Body of pancreas (tissue), 4 donors: ENCODE data around the gene ZBTB21. TPM values are rescaled to one million over a fixed set of nuclear protein-coding genes. Genes with fewer than 3 reads are reported as not detected.

Experiments
- ATAC-seq: fragments of 150-250 bp; one replicate; pipeline ENCODE4 v1.9.1; 2016
- DNase-seq, 4 donors: peaks; one replicate each; pipeline ENCODE4 v3.0.0-alpha.2; 2019
- H3K27ac ChIP-seq, 4 donors: fragments of 200-600 bp; sonication (generic); 1 replicate in 3 of 4; 2 replicates in 1 of 4; pipeline versions ENCODE4 v1.5.1 to v1.6.1; 2016 to 2019; ENCODE audit warnings: mild to moderate bottlenecking in 1 of 4, mixed read lengths in 1 of 4, moderate library complexity in 1 of 4
- H3K27me3 ChIP-seq, 2 donors: fragments of 200-600 bp; sonication (generic); one replicate each; pipeline ENCODE4 v1.6.0; 2016; ENCODE audit warnings: mild to moderate bottlenecking in 1 of 2
- H3K36me3 ChIP-seq, 2 donors: fragments of 200-600 bp; sonication (generic); replicated peaks in 1 of 2; 2 replicates each; pipeline ENCODE4 v1.5.1; 2016; ENCODE audit warnings: low read depth in 2 of 2; ENCODE audit not compliant: insufficient read depth in 1 of 2
- H3K4me1 ChIP-seq: fragments of 200-600 bp; sonication (generic); one replicate; pipeline ENCODE4 v1.6.0; 2016
- H3K4me3 ChIP-seq, 2 donors: fragments of 200-600 bp; sonication (generic); 1 replicate in 1 of 2; 2 replicates in 1 of 2; pipeline ENCODE4 v1.5.1; 2016 to 2019
- H3K9me3 ChIP-seq, 3 donors: fragments of 200-600 bp; sonication (generic); 1 replicate in 2 of 3; 2 replicates in 1 of 3; pipeline ENCODE4 v1.5.1; 2016
- CTCF ChIP-seq, 7 experiments: fragments of 450-650 bp in 4 of 7; fragments of 200-600 bp in 3 of 7; sonication (generic) in 3 of 7; IDR thresholded peaks; one replicate each; pipeline ENCODE4 v1.5.1; 2016 to 2019; ENCODE audit warnings: antibody characterized with exemption in 7 of 7
- POLR2A ChIP-seq, 3 donors: fragments of 450-650 bp; IDR thresholded peaks; one replicate each; pipeline ENCODE4 v1.6.1; 2016; ENCODE audit warnings: antibody characterized with exemption in 3 of 3, mild to moderate bottlenecking in 2 of 3
- WGBS, 2 donors: methylation state at CpG; one replicate each; pipeline ENCODE4 v1.1.5; 2017; 5-methylcytosine and 5-hydroxymethylcytosine counted together
- intact Hi-C: fragments of 100-400 bp; cut with DNase I; formaldehyde crosslinking; loops from one replicate; pipeline ENCODE4 v1.15.1; 2023
- total RNA-seq, 2 donors: library from RNA; depleted of rRNA; stranded (reverse); fragments of >200 nt; gene quantifications; one replicate each; pipeline ENCODE4 v1.1.0, GENCODE V29; 2016

The ZBTB21 gene
- total RNA-seq, 2 donors from 2014 or later = 4.2 to 10.2 TPM

- H3K9me3 ChIP-seq = peaks cover 0 to 4% (median 0%) of the 10 kb centered on the region in 3 donors
- TF ChIP-seq POLR2A (IDR thresholded peaks at IDR 0.05) (no peak), CTCF (IDR thresholded peaks at IDR 0.05) (no peak)
- H3K27me3 ChIP-seq = no peaks in the 10 kb centered on the region
- WGBS, 2 donors = 86 to 87% methylated on average over 14 to 17 of the region's 17 CpGs
- DNase-seq (no peak), ATAC-seq (no peak)
- intact Hi-C loops = no loop called here
- H3K27ac ChIP-seq = no peak overlapping the region
- no peaks in the 10 kb centered on the region for H3K36me3 ChIP-seq
- no peaks in the 10 kb centered on the region for H3K4me1 ChIP-seq
- no peak overlapping the region for H3K4me3 ChIP-seq
Observed at GRCh38 chr21:41975391-41976272, 34.5 kb downstream of the ZBTB21 start.

GRCh38 chr21:41974752-41975053 is 35.5 kb downstream of the ZBTB21 start:
- no peaks in the 10 kb centered on the region for H3K36me3 ChIP-seq
- intact Hi-C loops = no loop called here

GRCh38 chr21:41973861-41974751 is 36.1 kb downstream of the ZBTB21 start:
- TF ChIP-seq CTCF (IDR thresholded peaks at IDR 0.05) (peak in 1 of 7 experiments; percentile 11), POLR2A (IDR thresholded peaks at IDR 0.05) (no peak)
- ATAC-seq (peak; percentile 30), DNase-seq (no peak)
- peaks cover 0 to under 1% (median 0%) of the 10 kb centered on the region in 3 donors for H3K9me3 ChIP-seq
- no peak overlapping the region for H3K4me3 ChIP-seq
- H3K36me3 ChIP-seq = no peaks in the 10 kb centered on the region
- H3K27ac ChIP-seq = no peak overlapping the region
- no peaks in the 10 kb centered on the region for H3K4me1 ChIP-seq
- no peaks in the 10 kb centered on the region for H3K27me3 ChIP-seq
- 77% methylated on average over 14 of the region's 14 CpGs for WGBS, 2 donors
- intact Hi-C loops = no loop called here

More at GRCh38 chr21:41974752-41975053, 35.5 kb downstream of the ZBTB21 start:
- Histone ChIP-seq H3K4me3 (no peak overlapping the region), H3K9me3 (peaks cover 0 to 4% (median 0%) of the 10 kb centered on the region in 3 donors), H3K27ac (no peak overlapping the region), H3K27me3 (no peaks in the 10 kb centered on the region), H3K4me1 (no peaks in the 10 kb centered on the region)
- whole genome bisulfite sequencing, 2 donors = 72 to 81% methylated on average over 4 of the region's 4 CpGs
- ATAC-seq (no peak), DNase-seq (no peak)
- no peak for TF ChIP-seq CTCF (IDR thresholded peaks at IDR 0.05)
- no peak for TF ChIP-seq POLR2A (IDR thresholded peaks at IDR 0.05)

DNA sequence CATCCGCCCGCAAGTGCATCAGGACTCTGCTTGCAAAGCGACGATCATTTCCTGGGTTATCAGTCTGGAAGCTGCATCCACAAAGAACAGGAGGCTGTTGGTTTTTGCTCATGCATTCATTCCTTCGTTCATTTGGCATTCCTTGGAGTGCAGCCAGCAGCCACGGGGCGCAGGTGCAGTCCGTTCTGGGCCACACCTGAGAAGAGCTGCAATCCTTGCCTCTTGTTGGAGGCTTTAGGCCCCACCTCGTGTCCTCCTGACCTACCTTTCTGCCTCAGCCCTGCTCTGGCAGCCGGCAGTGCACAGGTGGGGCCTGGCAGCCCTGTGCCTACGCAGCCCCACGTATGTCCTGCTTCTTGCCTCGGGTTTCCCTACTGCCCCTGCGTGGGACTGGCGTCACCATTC is 36.7 kb downstream of the ZBTB21 start:
- no peak overlapping the region for H3K27ac ChIP-seq
- no peaks in the 10 kb centered on the region for H3K9me3 ChIP-seq
- intact Hi-C loops = no loop called here
- WGBS, 2 donors = 71 to 77% methylated on average over 15 of the region's 15 CpGs
- H3K36me3 ChIP-seq = no peaks in the 10 kb centered on the region
- TF ChIP-seq POLR2A (IDR thresholded peaks at IDR 0.05) (no peak), CTCF (IDR thresholded peaks at IDR 0.05) (no peak)
- no peaks in the 10 kb centered on the region for H3K4me1 ChIP-seq
- no peak for DNase-seq
- no peaks in the 10 kb centered on the region for H3K27me3 ChIP-seq
- no peak overlapping the region for H3K4me3 ChIP-seq
- ATAC-seq = no peak
